Fibroblast of lung (primary cell): ENCODE measurements around the gene HIPK2. TPM values are rescaled to one million over a fixed set of nuclear protein-coding genes. Genes with fewer than 3 reads are reported as not detected.

Experiments
- DNase-seq, 2 donors: peaks; one replicate each; pipeline versions ENCODE4 v3.0.0 to v3.0.0-alpha.2; 2010; ENCODE audit warnings: low read depth in 2 of 2
- H2AFZ ChIP-seq: 2 replicates; pipeline ENCODE4 v1.5.1; 2012; ENCODE audit warnings: low read length, control low read depth, inconsistent platforms
- H3K27ac ChIP-seq: 2 replicates; pipeline ENCODE4 v1.5.1; 2011; ENCODE audit warnings: low read length, control low read depth; ENCODE audit not compliant: insufficient read depth
- H3K27me3 ChIP-seq: 2 replicates; pipeline ENCODE4 v1.5.1; 2011; ENCODE audit warnings: mild to moderate bottlenecking, low read length; ENCODE audit not compliant: control insufficient read depth, insufficient read depth
- H3K36me3 ChIP-seq: 2 replicates; pipeline ENCODE4 v1.5.1; 2011; ENCODE audit warnings: low read length; ENCODE audit not compliant: control insufficient read depth, insufficient read depth
- H3K4me1 ChIP-seq: 2 replicates; pipeline ENCODE4 v1.5.1; 2011; ENCODE audit warnings: low read length; ENCODE audit not compliant: control insufficient read depth, insufficient read depth; ENCODE audit errors: extremely low read depth
- H3K4me2 ChIP-seq: 2 replicates; pipeline ENCODE4 v1.5.1; 2011; ENCODE audit warnings: low read length, control low read depth; ENCODE audit not compliant: insufficient read depth; ENCODE audit errors: extremely low read depth
- H3K4me3 ChIP-seq, 4 experiments: fragments of 200-600 bp in 1 of 4; sonication (generic) in 1 of 4; replicated peaks in 1 of 4; 2 replicates each; pipeline ENCODE4 v1.5.1; 2011 to 2016; ENCODE audit warnings: low read length in 4 of 4, low read depth in 3 of 4, mild to moderate bottlenecking in 3 of 4, control low read depth in 2 of 4, inconsistent platforms in 1 of 4, mixed read lengths in 1 of 4; ENCODE audit not compliant: insufficient read depth in 1 of 4; ENCODE audit errors: control extremely low read depth in 1 of 4
- H3K79me2 ChIP-seq: 2 replicates; pipeline ENCODE4 v1.5.1; 2012; ENCODE audit warnings: mild to moderate bottlenecking, low read length, inconsistent platforms; ENCODE audit not compliant: control insufficient read depth, insufficient read depth
- H3K9ac ChIP-seq: 2 replicates; pipeline ENCODE4 v1.5.1; 2011; ENCODE audit warnings: mild to moderate bottlenecking, low read length, control low read depth; ENCODE audit not compliant: insufficient read depth
- H3K9me3 ChIP-seq: 2 replicates; pipeline ENCODE4 v1.5.1; 2012; ENCODE audit warnings: low read depth, low read length; ENCODE audit not compliant: control insufficient read depth, insufficient read depth
- H4K20me1 ChIP-seq: 2 replicates; pipeline ENCODE4 v1.5.1; 2011; ENCODE audit warnings: low read length; ENCODE audit not compliant: control insufficient read depth, insufficient read depth; ENCODE audit errors: extremely low read depth
- EZH2 ChIP-seq: IDR thresholded peaks from 2 replicates; pipeline ENCODE4 v1.5.1; 2012; ENCODE audit warnings: low read length, control low read depth, mild to moderate bottlenecking; ENCODE audit errors: missing control alignments
- polyA plus RNA-seq, 2 donors: library from polyadenylated mRNA; depleted of rRNA in 1 of 2; stranded (reverse) in 1 of 2; unstranded in 1 of 2; fragments of >200 nt; gene quantifications; 2 replicates each; pipeline ENCODE4 v1.2.1, GENCODE V29; 2011 to 2012; ENCODE audit warnings: missing spikeins in 1 of 2
- total RNA-seq: library from RNA; depleted of rRNA; stranded (reverse); fragments of >200 nt; gene quantifications from 2 replicates; pipeline ENCODE4 v1.2.1, GENCODE V29; 2014
- TF ChIP-seq, protein P1 (sequence below), 2 donors: IDR thresholded peaks in 1 of 2; conservative IDR thresholded peaks in 1 of 2; 1 replicate in 1 of 2; 2 replicates in 1 of 2; pipeline ENCODE4 v1.5.1; 2011 to 2012; ENCODE audit warnings: low read length in 2 of 2, control low read depth in 1 of 2, inconsistent platforms in 1 of 2, low read depth in 1 of 2, mild to moderate bottlenecking in 1 of 2

The HIPK2 gene
- total and polyA plus RNA-seq, 2 donors (not counting 1 experiment from before 2014, with no cell fraction given), result 10.1 to 11.1 TPM

DNA sequence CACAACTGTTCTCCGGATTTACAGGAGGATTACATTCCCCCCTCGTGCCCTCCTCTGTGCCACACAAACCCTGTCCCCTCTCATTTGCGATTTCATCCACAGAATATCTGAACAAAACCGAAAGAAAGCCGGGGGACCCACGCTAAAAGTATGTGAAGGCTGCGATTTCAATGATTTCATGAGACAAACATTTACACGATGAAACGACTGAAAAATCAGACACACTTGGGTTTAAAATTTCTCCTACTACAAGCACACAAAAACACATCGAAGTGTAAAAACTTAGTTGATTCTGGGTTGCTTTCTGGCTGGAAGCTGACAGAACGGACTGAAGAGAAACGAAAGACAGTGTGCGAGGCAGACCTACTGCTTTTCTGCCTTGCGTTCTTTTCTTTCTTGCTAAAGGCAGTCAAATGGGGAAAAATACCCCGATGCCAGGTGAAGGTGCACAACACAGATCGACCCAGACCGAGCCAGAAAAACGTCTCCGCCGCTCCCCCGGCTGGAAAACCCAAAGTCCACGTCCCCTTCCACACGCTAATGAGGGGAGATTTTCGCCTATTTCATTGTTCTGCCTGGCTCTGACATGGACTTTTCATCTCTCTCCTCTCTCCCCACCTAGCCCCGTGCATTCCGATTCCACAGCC, 1.2 kb downstream of the HIPK2 start:
- H3K9ac ChIP-seq, result peak overlapping the region; percentile 60
- peaks cover 16% of the 10 kb centered on the region for H3K4me1 ChIP-seq
- no peaks in the 10 kb centered on the region for H3K36me3 ChIP-seq
- H3K4me3 ChIP-seq, result peak overlapping the region; percentile 73 to 100 (median 88)
- peak overlapping the region; percentile 85 for H3K27ac ChIP-seq
- no peaks in the 10 kb centered on the region for H4K20me1 ChIP-seq
- H2AFZ ChIP-seq, result no peak overlapping the region
- peaks cover 50% of the 10 kb centered on the region for H3K79me2 ChIP-seq
- peak overlapping the region; percentile 83 for H3K4me2 ChIP-seq
- peak; percentile 65 for DNase-seq
- TF ChIP-seq, protein P1, sequence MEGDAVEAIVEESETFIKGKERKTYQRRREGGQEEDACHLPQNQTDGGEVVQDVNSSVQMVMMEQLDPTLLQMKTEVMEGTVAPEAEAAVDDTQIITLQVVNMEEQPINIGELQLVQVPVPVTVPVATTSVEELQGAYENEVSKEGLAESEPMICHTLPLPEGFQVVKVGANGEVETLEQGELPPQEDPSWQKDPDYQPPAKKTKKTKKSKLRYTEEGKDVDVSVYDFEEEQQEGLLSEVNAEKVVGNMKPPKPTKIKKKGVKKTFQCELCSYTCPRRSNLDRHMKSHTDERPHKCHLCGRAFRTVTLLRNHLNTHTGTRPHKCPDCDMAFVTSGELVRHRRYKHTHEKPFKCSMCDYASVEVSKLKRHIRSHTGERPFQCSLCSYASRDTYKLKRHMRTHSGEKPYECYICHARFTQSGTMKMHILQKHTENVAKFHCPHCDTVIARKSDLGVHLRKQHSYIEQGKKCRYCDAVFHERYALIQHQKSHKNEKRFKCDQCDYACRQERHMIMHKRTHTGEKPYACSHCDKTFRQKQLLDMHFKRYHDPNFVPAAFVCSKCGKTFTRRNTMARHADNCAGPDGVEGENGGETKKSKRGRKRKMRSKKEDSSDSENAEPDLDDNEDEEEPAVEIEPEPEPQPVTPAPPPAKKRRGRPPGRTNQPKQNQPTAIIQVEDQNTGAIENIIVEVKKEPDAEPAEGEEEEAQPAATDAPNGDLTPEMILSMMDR (conservative IDR thresholded peaks at IDR 0.05 in 1 of 2, IDR thresholded peaks at IDR 0.05 in 1 of 2; ENCODE audit: low read depth in 1 of 2, low read length in 2 of 2), result no peak
- no peak for TF ChIP-seq EZH2
- H3K9me3 ChIP-seq, result no peaks in the 10 kb centered on the region
- no peaks in the 10 kb centered on the region for H3K27me3 ChIP-seq

DNA sequence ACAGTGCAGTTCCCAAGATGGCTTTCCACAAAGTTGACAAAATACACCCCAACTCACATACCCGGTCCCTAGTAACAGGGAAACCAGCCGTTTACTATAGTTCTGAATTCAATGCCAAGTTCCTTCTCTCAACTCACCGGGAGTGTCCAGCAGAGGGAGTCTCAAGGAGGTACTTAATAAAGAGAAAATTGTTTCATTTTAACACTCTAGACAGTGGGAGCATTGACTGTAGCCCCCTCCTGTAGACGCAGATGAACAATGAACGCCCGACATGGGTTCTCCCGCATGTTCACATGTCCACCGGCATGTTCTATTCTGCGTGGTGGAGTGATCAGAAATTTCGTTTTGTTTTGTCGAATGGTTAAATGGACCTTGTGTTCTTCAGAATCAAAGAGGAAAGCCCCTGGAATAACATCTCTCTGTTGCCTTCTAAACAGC, 1.9 kb downstream of the HIPK2 start:
- Histone ChIP-seq H3K27ac (peak overlapping the region; percentile 85), H3K4me2 (peak overlapping the region; percentile 83), H3K4me1 (peaks cover 18% of the 10 kb centered on the region), H3K9me3 (no peaks in the 10 kb centered on the region), H3K4me3 (peak overlapping the region; percentile 73 to 100 (median 88)), H2AFZ (no peak overlapping the region), H4K20me1 (no peaks in the 10 kb centered on the region), H3K79me2 (peaks cover 57% of the 10 kb centered on the region), H3K36me3 (no peaks in the 10 kb centered on the region), H3K9ac (peak overlapping the region; percentile 60), H3K27me3 (no peaks in the 10 kb centered on the region)
- peak; percentile 71 to 94 for DNase-seq
- TF ChIP-seq, protein P1 (conservative IDR thresholded peaks at IDR 0.05 in 1 of 2, IDR thresholded peaks at IDR 0.05 in 1 of 2; ENCODE audit: low read depth in 1 of 2, low read length in 2 of 2), result peak; percentile 64 to 80
- TF ChIP-seq EZH2, result no peak

DNA sequence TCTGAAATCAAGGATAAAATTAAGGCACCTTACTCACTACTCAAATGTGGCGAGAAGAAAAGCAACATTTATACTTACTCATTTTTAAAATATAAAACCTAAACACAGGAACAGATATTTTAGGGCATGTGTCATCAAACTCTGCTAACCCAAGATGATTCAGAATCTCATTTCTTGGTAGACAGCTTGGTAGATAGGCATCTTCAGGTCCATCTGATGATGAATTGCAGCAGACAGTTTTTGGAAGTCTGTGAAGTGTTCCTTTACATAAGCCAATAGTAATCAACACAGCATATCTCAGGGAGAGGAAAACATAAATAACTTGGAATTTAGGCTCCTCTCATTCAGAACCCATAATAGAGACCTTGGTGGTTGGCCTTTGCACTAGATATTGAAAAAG, 3.4 kb downstream of the HIPK2 start:
- TF ChIP-seq EZH2, result no peak
- TF ChIP-seq, protein P1 (conservative IDR thresholded peaks at IDR 0.05 in 1 of 2, IDR thresholded peaks at IDR 0.05 in 1 of 2; ENCODE audit: low read depth in 1 of 2, low read length in 2 of 2), result no peak
- no peak overlapping the region for H3K9ac ChIP-seq

More for the DNA sequence above, 3.4 kb downstream of the HIPK2 start:
- Histone ChIP-seq H3K9me3 (no peaks in the 10 kb centered on the region), H3K27ac (no peak overlapping the region), H3K79me2 (peaks cover 69% of the 10 kb centered on the region), H2AFZ (no peak overlapping the region), H3K4me2 (peak overlapping the region; percentile 83), H3K4me1 (peaks cover 20% of the 10 kb centered on the region), H3K4me3 (peak overlapping the region in 2 of 4 experiments; percentile 4 to 100), H3K36me3 (no peaks in the 10 kb centered on the region), H4K20me1 (no peaks in the 10 kb centered on the region), H3K27me3 (no peaks in the 10 kb centered on the region)
- DNase-seq, result peak; percentile 75 to 93
